ENCODE data around the gene XPNPEP2. TPM values are rescaled to one million over a fixed set of nuclear protein-coding genes. Genes with fewer than 3 reads are reported as not detected.

The XPNPEP2 gene
- total and polyA plus RNA-seq, 9 of the 15 experiments (the other 6 are each of a cell fraction or from before 2014, with no cell fraction given): 0.03 to 0.19 (median 0.09) TPM; not detected in 5

DNA sequence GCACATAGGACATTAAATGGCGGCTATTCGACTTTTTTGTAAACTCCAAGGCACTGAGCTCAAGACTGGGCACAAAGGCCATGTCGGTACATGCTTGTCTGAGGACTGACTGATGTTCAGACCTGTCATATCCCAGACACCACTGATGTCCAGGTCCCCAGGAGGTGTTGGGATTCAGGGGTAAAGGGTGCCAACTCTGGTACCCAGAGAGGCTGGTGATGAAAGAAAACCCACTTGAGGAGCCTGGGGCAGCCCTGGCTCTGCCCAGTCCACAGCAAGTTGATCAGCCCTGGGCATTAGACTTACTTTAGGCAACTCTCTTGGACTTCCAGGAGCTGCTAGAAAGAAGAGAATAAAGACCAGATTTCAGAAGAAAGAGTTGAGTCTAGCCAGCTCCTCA lies 59.7 kb downstream of the XPNPEP2 start:
- intact Hi-C loops (cut with micrococcal nuclease): no loop called here
- FAIRE-seq: no peak
- no peaks in the 10 kb centered on the region for H4K20me1 ChIP-seq (replicated peaks; ENCODE audit: control insufficient read depth, insufficient read depth, low read length)
- H3K4me1 ChIP-seq (replicated peaks in 1 of 2; ENCODE audit: control insufficient read depth in 2 of 2, insufficient read depth in 2 of 2, low read length in 2 of 2): peaks cover 0 to 5% of the 10 kb centered on the region in 2 experiments; a peak in 1 of 5 replicates
- WGBS (ENCODE audit: insufficient coverage, low coverage, missing lambda C conversion rate): 100% methylated on average over 2 of the region's 3 CpGs
- no peak for ATAC-seq
- DNase-seq (ENCODE audit: extremely low read depth in 1 of 4, low spot score in 3 of 4): no peak
- H3K79me2 ChIP-seq (ENCODE audit: control insufficient read depth, insufficient read depth, low read length): no peaks in the 10 kb centered on the region
- ChIA-PET CTCF (ENCODE audit: low intra/inter-chr PET ratio) (no interaction called here), POLR2A (interaction anchor here (0.7 kb wide), 1 partner anchor 297 kb away, joined by 3 read pairs; no protein-coding TSS in a partner anchor)
- no peak overlapping the region for H3K27ac ChIP-seq (ENCODE audit: extremely low read depth, low read depth, low read length)
- no peak overlapping the region for H2AFZ ChIP-seq (ENCODE audit: low read depth, low read length)
- BruUV-seq (replicated peaks): no TSS peak
- no peak overlapping the region for H3K4me2 ChIP-seq (ENCODE audit: insufficient read depth, low read length)
- H3K9me3 ChIP-seq (replicated peaks; ENCODE audit: control insufficient read depth, insufficient read depth, low read depth, low read length): no peaks in the 10 kb centered on the region
- no peak overlapping the region for H3K4me3 ChIP-seq
- H3K36me3 ChIP-seq (ENCODE audit: control insufficient read depth, insufficient read depth, low read length): peaks cover 6% of the 10 kb centered on the region; the same call in 1 of the 3 replicates
- H3K9ac ChIP-seq (ENCODE audit: insufficient read depth in 1 of 2, low read depth in 2 of 2, low read length in 2 of 2): no peak overlapping the region
- peaks cover 2% of the 10 kb centered on the region for H3K9me1 ChIP-seq (ENCODE audit: control insufficient read depth, insufficient read depth, low read length)
- in situ Hi-C loops (cut with MboI): no loop called here
- no peaks in the 10 kb centered on the region for H3K27me3 ChIP-seq (ENCODE audit: control insufficient read depth in 2 of 2, insufficient read depth in 2 of 2, low read length in 2 of 2)
- no peak for TF ChIP-seq NELFE (IDR thresholded peaks at IDR 0.05; ENCODE audit: insufficient read depth, insufficient read length)
- TF ChIP-seq MAZ (CRISPR knock-in tag; conservative IDR thresholded peaks at IDR 0.05 in 1 of 2, IDR thresholded peaks at IDR 0.05 in 1 of 2): no peak
- TF ChIP-seq, protein P1, sequence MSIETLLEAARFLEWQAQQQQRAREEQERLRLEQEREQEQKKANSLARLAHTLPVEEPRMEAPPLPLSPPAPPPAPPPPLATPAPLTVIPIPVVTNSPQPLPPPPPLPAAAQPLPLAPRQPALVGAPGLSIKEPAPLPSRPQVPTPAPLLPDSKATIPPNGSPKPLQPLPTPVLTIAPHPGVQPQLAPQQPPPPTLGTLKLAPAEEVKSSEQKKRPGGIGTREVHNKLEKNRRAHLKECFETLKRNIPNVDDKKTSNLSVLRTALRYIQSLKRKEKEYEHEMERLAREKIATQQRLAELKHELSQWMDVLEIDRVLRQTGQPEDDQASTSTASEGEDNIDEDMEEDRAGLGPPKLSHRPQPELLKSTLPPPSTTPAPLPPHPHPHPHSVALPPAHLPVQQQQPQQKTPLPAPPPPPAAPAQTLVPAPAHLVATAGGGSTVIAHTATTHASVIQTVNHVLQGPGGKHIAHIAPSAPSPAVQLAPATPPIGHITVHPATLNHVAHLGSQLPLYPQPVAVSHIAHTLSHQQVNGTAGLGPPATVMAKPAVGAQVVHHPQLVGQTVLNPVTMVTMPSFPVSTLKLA (conservative IDR thresholded peaks at IDR 0.05): no peak
- no peak for TF ChIP-seq POLR2G (IDR thresholded peaks at IDR 0.05; ENCODE audit: low read depth, low read length)
- no peak for TF ChIP-seq NCOA4 (IDR thresholded peaks at IDR 0.05; ENCODE audit: partially characterized antibody)

All from K562 (cell line).